Endothelial cell of umbilical vein (primary cell): Measurements from ENCODE around the gene GPR32. TPM values are rescaled to one million over a fixed set of nuclear protein-coding genes. Genes with fewer than 3 reads are reported as not detected.
"Not testable (repeated sequence)": the region's sequence is repeated elsewhere in the genome, so short reads cannot be mapped to it uniquely, and the experiment has no call there.

ENCODE experiments used
- BruUV-seq: library from RNA; stranded (reverse); fragments of 400-500 nt; replicated peaks from 2 replicates; lab custom pipeline; 2021; lab: Mats Ljungman, UMichigan
- CTCF ChIA-PET: fragments of 300-600, 350-600 bp; sonication (Branson Sonifier 250); formaldehyde crosslinking; loops from one replicate; lab custom pipeline; 2021; ENCODE audit warnings: antibody characterized with exemption, inconsistent platforms; lab: Charles Lee
- POLR2A ChIA-PET: fragments of 300-600, 350-600 bp; sonication (Branson Sonifier 250); formaldehyde crosslinking; loops from one replicate; lab custom pipeline; 2021; ENCODE audit warnings: antibody characterized with exemption, inconsistent platforms; lab: Charles Lee
- DNase-seq: peaks from one replicate; pipeline ENCODE4 v3.0.0-alpha.2; 2011; ENCODE audit warnings: low read depth, low spot score
- FAIRE-seq: peaks from 2 replicates; lab custom pipeline; 2011; peaks lifted over from hg19 to GRCh38; lab: Jason Lieb, UNC
- H2AFZ ChIP-seq: 2 replicates; pipeline ENCODE4 v1.6.0; 2012; ENCODE audit warnings: low read depth, low read length, control low read depth, inconsistent platforms
- H3K27ac ChIP-seq: 2 replicates; pipeline ENCODE4 v1.5.1; 2011; ENCODE audit warnings: low read depth, mild to moderate bottlenecking, control low read depth, low read length, moderate library complexity; ENCODE audit not compliant: insufficient read depth
- H3K27me3 ChIP-seq, 2 experiments: 2 replicates each; pipeline versions ENCODE4 v1.6.0 to v1.6.1; 2011; ENCODE audit warnings: low read length in 2 of 2, mixed read lengths in 1 of 2; ENCODE audit not compliant: control insufficient read depth in 2 of 2, insufficient read depth in 2 of 2
- H3K36me3 ChIP-seq, 2 experiments: 2 replicates in 1 of 2; 3 replicates in 1 of 2; pipeline ENCODE4 v1.5.1; 2011; ENCODE audit warnings: low read length in 2 of 2, mild to moderate bottlenecking in 1 of 2, moderate library complexity in 1 of 2; ENCODE audit not compliant: control insufficient read depth in 2 of 2, insufficient read depth in 2 of 2; ENCODE audit errors: extremely low read depth in 1 of 2
- H3K4me1 ChIP-seq: 3 replicates; pipeline ENCODE4 v1.5.1; 2011; ENCODE audit warnings: mild to moderate bottlenecking, low read length; ENCODE audit not compliant: control insufficient read depth, insufficient read depth; ENCODE audit errors: extremely low read depth
- H3K4me2 ChIP-seq: 2 replicates; pipeline ENCODE4 v1.6.1; 2011; ENCODE audit warnings: low read length, control low read depth, mixed read lengths; ENCODE audit not compliant: insufficient read depth
- H3K4me3 ChIP-seq, 3 experiments: fragments of 200-600 bp in 1 of 3; sonication (generic), shearing (Covaris generic) in 1 of 3; replicated peaks in 1 of 3; 2 replicates each; pipeline ENCODE4 v1.5.1; 2011 to 2016; ENCODE audit warnings: control low read depth in 3 of 3, low read length in 3 of 3, mild to moderate bottlenecking in 2 of 3, inconsistent platforms in 1 of 3, low read depth in 1 of 3, moderate library complexity in 1 of 3; ENCODE audit not compliant: insufficient read depth in 1 of 3
- H3K79me2 ChIP-seq: 2 replicates; pipeline ENCODE4 v1.6.0; 2012; ENCODE audit warnings: low read length, inconsistent platforms; ENCODE audit not compliant: control insufficient read depth, insufficient read depth
- H3K9ac ChIP-seq: replicated peaks from 2 replicates; pipeline ENCODE3; 2011; ENCODE audit warnings: low read length, control low read depth; ENCODE audit not compliant: insufficient read depth; ENCODE audit errors: extremely low read depth
- H3K9me1 ChIP-seq: replicated peaks from 3 replicates; pipeline ENCODE4 v1.6.0; 2011; ENCODE audit warnings: mild to moderate bottlenecking, low read length; ENCODE audit not compliant: control insufficient read depth, insufficient read depth; ENCODE audit errors: extremely low read depth
- H3K9me3 ChIP-seq: replicated peaks from 2 replicates; pipeline ENCODE4 v1.5.1; 2012; ENCODE audit warnings: low read length, inconsistent platforms; ENCODE audit not compliant: control insufficient read depth, insufficient read depth
- H4K20me1 ChIP-seq: replicated peaks from 2 replicates; pipeline ENCODE3; 2011; ENCODE audit warnings: mild to moderate bottlenecking, low read length; ENCODE audit not compliant: control insufficient read depth, insufficient read depth; ENCODE audit errors: extremely low read depth
- CTCF ChIP-seq, 2 donors: IDR thresholded peaks; 1 replicate in 1 of 2; 2 replicates in 1 of 2; pipeline ENCODE4 v1.5.1; 2011; ENCODE audit warnings: low read length in 2 of 2, mild to moderate bottlenecking in 2 of 2, moderate library complexity in 2 of 2, control low read depth in 1 of 2, inconsistent platforms in 1 of 2, low read depth in 1 of 2; ENCODE audit not compliant: insufficient read depth in 1 of 2; ENCODE audit errors: extremely low read depth in 1 of 2
- EZH2 ChIP-seq: IDR thresholded peaks from 2 replicates; pipeline ENCODE4 v1.6.1; 2012; ENCODE audit warnings: borderline replicate concordance, low read depth, mild to moderate bottlenecking, moderate library complexity, low read length, inconsistent platforms; ENCODE audit not compliant: severe bottlenecking
- FOS ChIP-seq: IDR thresholded peaks from 2 replicates; pipeline ENCODE4 v1.6.1; 2011; ENCODE audit warnings: mild to moderate bottlenecking, low read length, moderate library complexity, borderline replicate concordance; ENCODE audit not compliant: insufficient read depth
- GATA2 ChIP-seq: IDR thresholded peaks from 2 replicates; pipeline ENCODE4 v1.7.0; 2011; ENCODE audit warnings: low read depth, mild to moderate bottlenecking, moderate library complexity, mixed read lengths, low read length; ENCODE audit not compliant: insufficient read length, insufficient read depth
- JUN ChIP-seq: IDR thresholded peaks from 2 replicates; pipeline ENCODE4 v1.6.1; 2011; ENCODE audit warnings: borderline replicate concordance, low read depth; ENCODE audit not compliant: insufficient read length, insufficient read depth
- MAX ChIP-seq: IDR thresholded peaks from 2 replicates; pipeline ENCODE4 v1.6.1; 2011; ENCODE audit not compliant: insufficient read depth, insufficient read length
- MYC ChIP-seq: IDR thresholded peaks from one replicate; pipeline ENCODE4 v1.6.1; 2011; ENCODE audit warnings: mild to moderate bottlenecking, low read depth, low read length
- POLR2A ChIP-seq: IDR thresholded peaks from 2 replicates; pipeline ENCODE4 v1.6.1; 2012; ENCODE audit warnings: low read depth, mild to moderate bottlenecking, control low read depth, low read length
- POLR2AphosphoS5 ChIP-seq: IDR thresholded peaks from 2 replicates; pipeline ENCODE4 v1.6.1; 2012; ENCODE audit warnings: low read depth, mild to moderate bottlenecking, control low read depth, low read length, moderate library complexity; ENCODE audit not compliant: insufficient read depth
- dilution Hi-C: fragments of 300-500 bp; cut with MboI; formaldehyde crosslinking; loops from one replicate; pipeline ENCODE4 v1.15.0; 2019; ENCODE audit warnings: low sequenced_read_pairs; ENCODE audit not compliant: extremely low pct_ligation_motif_present
- intact Hi-C: fragments of 100-400 bp; cut with micrococcal nuclease; formaldehyde crosslinking; loops from one replicate; pipeline ENCODE4 v1.10.0; 2022
- polyA plus RNA-seq, 4 experiments: library from polyadenylated mRNA; depleted of rRNA in 3 of 4; stranded (reverse) in 3 of 4; unstranded in 1 of 4; fragments of >200 nt; gene quantifications; 2 replicates each; pipeline versions ENCODE4 v1.2.1 to v1.2.3, GENCODE V29; 2011 to 2012; ENCODE audit warnings: missing spikeins in 1 of 4
- total RNA-seq: library from RNA; stranded (reverse); gene quantifications from 2 replicates; pipeline ENCODE4 v1.2.3, GENCODE V29; 2021

Gene GPR32
- total and polyA plus RNA-seq, 2 donors (not counting 3 experiments of a cell fraction or from before 2014, with no cell fraction given): not detected

GRCh38 chr19:50808856-50809255 is 38.6 kb downstream of the GPR32 start:
- TF ChIP-seq EZH2: no peak
- no peak for TF ChIP-seq POLR2AphosphoS5
- TF ChIP-seq FOS: no peak
- no peak for TF ChIP-seq JUN
- TF ChIP-seq MAX: no peak
- TF ChIP-seq POLR2A: no peak
- no peak for TF ChIP-seq GATA2
- TF ChIP-seq MYC: no peak
- TF ChIP-seq CTCF (IDR thresholded peaks at IDR 0.05; ENCODE audit: extremely low read depth in 1 of 2, insufficient read depth in 1 of 2, low read depth in 1 of 2, low read length in 2 of 2): no peak

GRCh38 chr19:50811622-50812238 is 41.5 kb downstream of the GPR32 start:
- POLR2A ChIA-PET, H3K9ac ChIP-seq, H3K27me3 ChIP-seq, DNase-seq, H3K4me2 ChIP-seq, dilution Hi-C loops, H2AFZ ChIP-seq, H3K9me1 ChIP-seq, FAIRE-seq, BruUV-seq, intact Hi-C loops, H3K27ac ChIP-seq, H3K9me3 ChIP-seq, H4K20me1 ChIP-seq, CTCF ChIA-PET, H3K79me2 ChIP-seq, H3K4me3 ChIP-seq, H3K4me1 ChIP-seq, H3K36me3 ChIP-seq: not testable (repeated sequence)

More at GRCh38 chr19:50808856-50809255, 38.6 kb downstream of the GPR32 start:
- Histone ChIP-seq H4K20me1 (no peaks in the 10 kb centered on the region), H3K36me3 (no peaks in the 10 kb centered on the region), H3K27ac (no peak overlapping the region), H3K79me2 (peaks cover 5% of the 10 kb centered on the region), H3K4me1 (no peaks in the 10 kb centered on the region), H3K9me3 (no peaks in the 10 kb centered on the region), H2AFZ (no peak overlapping the region), H3K9ac (no peak overlapping the region), H3K27me3 (no peaks in the 10 kb centered on the region), H3K9me1 (no peaks in the 10 kb centered on the region), H3K4me2 (no peak overlapping the region), H3K4me3 (no peak overlapping the region)
- ChIA-PET POLR2A (no interaction called here), CTCF (no interaction called here)
- dilution Hi-C loops (no loop called here), intact Hi-C loops (no loop called here)
- no peak for DNase-seq
- no TSS peak for BruUV-seq
- no peak for FAIRE-seq
